BLaER1 treated with 17β-estradiol and CSF1 and Interleukin-3, amounts not matched to agents 10 nM and 100 nM (cell line): ENCODE data around the gene PIK3AP1.

Source experiments
- H3K27ac ChIP-seq, 11 experiments: shearing (Covaris generic); formaldehyde crosslinking; 2 replicates each; pipeline ENCODE4 v1.8.1; 2022
- H3K27me3 ChIP-seq, 11 experiments: shearing (Covaris generic); formaldehyde crosslinking; 2 replicates each; pipeline ENCODE4 v1.8.1; 2022
- H3K36me3 ChIP-seq, 11 experiments: shearing (Covaris generic); formaldehyde crosslinking; 2 replicates each; pipeline ENCODE4 v1.8.1; 2022
- H3K4me1 ChIP-seq, 10 experiments: shearing (Covaris generic); formaldehyde crosslinking; 2 replicates each; pipeline ENCODE4 v1.8.1; 2022
- H3K4me2 ChIP-seq, 11 experiments: shearing (Covaris generic); formaldehyde crosslinking; 2 replicates each; pipeline ENCODE4 v1.8.1; 2022
- H3K4me3 ChIP-seq, 10 experiments: shearing (Covaris generic); formaldehyde crosslinking; 2 replicates each; pipeline ENCODE4 v1.8.1; 2022
- H3K9ac ChIP-seq, 11 experiments: shearing (Covaris generic); formaldehyde crosslinking; 2 replicates each; pipeline ENCODE4 v1.8.1; 2022
- H3K9me3 ChIP-seq, 11 experiments: shearing (Covaris generic); formaldehyde crosslinking; replicated peaks in 1 of 11; 2 replicates each; pipeline ENCODE4 v1.8.1; 2022
- H4K20me1 ChIP-seq, 11 experiments: shearing (Covaris generic); formaldehyde crosslinking; 2 replicates each; pipeline ENCODE4 v1.8.1; 2022
- Cebpa-rat ChIP-seq, 11 experiments: shearing (Covaris generic); IDR thresholded peaks; 2 replicates each; pipeline ENCODE4 v1.8.1; 2022

Gene PIK3AP1

GRCh38 chr10:96708996-96709395 lies 11.3 kb downstream of the PIK3AP1 start:
- no peaks in the 10 kb centered on the region for H3K9me3 ChIP-seq
- H3K36me3 ChIP-seq: peaks cover 86 to 100% (median 97%) of the 10 kb centered on the region in 11 experiments
- H3K27me3 ChIP-seq: no peaks in the 10 kb centered on the region
- peak overlapping the region in 7 of 11 experiments; percentile 8 to 88 (median 77); a peak in 11 of 22 replicates for H3K27ac ChIP-seq
- peaks cover 15 to 100% (median 100%) of the 10 kb centered on the region in 11 experiments; a peak in 21 of 22 replicates for H4K20me1 ChIP-seq
- H3K9ac ChIP-seq: peak overlapping the region in 6 of 11 experiments; percentile 16 to 82 (median 63); a peak in 10 of 22 replicates
- peaks cover 80 to 100% (median 96%) of the 10 kb centered on the region in 10 experiments for H3K4me1 ChIP-seq
- peak overlapping the region in 4 of 10 experiments; percentile 19 to 42 (median 30); a peak in 5 of 20 replicates for H3K4me3 ChIP-seq
- H3K4me2 ChIP-seq: peak overlapping the region in 10 of 11 experiments; percentile 8 to 98 (median 86); a peak in 17 of 22 replicates
- no peak for TF ChIP-seq Cebpa-rat (IDR thresholded peaks at IDR 0.05)

GRCh38 chr10:96708456-96708855 lies 11.9 kb downstream of the PIK3AP1 start:
- Histone ChIP-seq H3K4me1 (peaks cover 80 to 100% (median 96%) of the 10 kb centered on the region in 10 experiments), H3K9me3 (no peaks in the 10 kb centered on the region), H3K4me3 (peak overlapping the region in 4 of 10 experiments; percentile 19 to 42 (median 30); a peak in 5 of 20 replicates), H3K27ac (peak overlapping the region in 7 of 11 experiments; percentile 8 to 88 (median 77); a peak in 11 of 22 replicates), H3K9ac (peak overlapping the region in 5 of 11 experiments; percentile 38 to 82 (median 68); a peak in 8 of 22 replicates), H4K20me1 (peaks cover 20 to 100% (median 100%) of the 10 kb centered on the region in 11 experiments; a peak in 21 of 22 replicates), H3K27me3 (no peaks in the 10 kb centered on the region), H3K36me3 (peaks cover 83 to 100% (median 95%) of the 10 kb centered on the region in 11 experiments), H3K4me2 (peak overlapping the region in 10 of 11 experiments; percentile 8 to 98 (median 86); a peak in 17 of 22 replicates)
- no peak; a peak in 1 of 22 replicates for TF ChIP-seq Cebpa-rat (IDR thresholded peaks at IDR 0.05)

GRCh38 chr10:96706331-96706853 lies 13.9 kb downstream of the PIK3AP1 start:
- H3K27me3 ChIP-seq: no peaks in the 10 kb centered on the region
- peak overlapping the region in 2 of 10 experiments; percentile 13 to 38; a peak in 4 of 20 replicates for H3K4me3 ChIP-seq
- H3K9ac ChIP-seq: peak overlapping the region in 5 of 11 experiments; percentile 21 to 75 (median 34); a peak in 7 of 22 replicates
- peaks cover 85 to 100% (median 98%) of the 10 kb centered on the region in 10 experiments for H3K4me1 ChIP-seq
- H4K20me1 ChIP-seq: peaks cover 30 to 100% (median 100%) of the 10 kb centered on the region in 11 experiments; a peak in 21 of 22 replicates
- H3K4me2 ChIP-seq: peak overlapping the region; percentile 79 to 98 (median 89); a peak in 21 of 22 replicates
- peaks cover 75 to 98% (median 94%) of the 10 kb centered on the region in 11 experiments for H3K36me3 ChIP-seq
- TF ChIP-seq Cebpa-rat (IDR thresholded peaks at IDR 0.05): no peak
- H3K27ac ChIP-seq: peak overlapping the region in 9 of 11 experiments; percentile 13 to 82 (median 41); a peak in 14 of 22 replicates
- H3K9me3 ChIP-seq: no peaks in the 10 kb centered on the region

- Histone ChIP-seq H3K9me3 (no peaks in the 10 kb centered on the region), H4K20me1 (peaks cover 40 to 100% (median 98%) of the 10 kb centered on the region in 11 experiments), H3K4me1 (peaks cover 91 to 100% (median 99%) of the 10 kb centered on the region in 10 experiments), H3K36me3 (peaks cover 70 to 97% (median 91%) of the 10 kb centered on the region in 11 experiments), H3K4me2 (peak overlapping the region; percentile 79 to 98 (median 89); a peak in 21 of 22 replicates), H3K27ac (peak overlapping the region in 2 of 11 experiments; percentile 22 to 32; a peak in 3 of 22 replicates), H3K27me3 (no peaks in the 10 kb centered on the region), H3K4me3 (peak overlapping the region in 2 of 10 experiments; percentile 14 to 38; a peak in 3 of 20 replicates), H3K9ac (peak overlapping the region in 2 of 11 experiments; percentile 1 to 35; a peak in 3 of 22 replicates)
- TF ChIP-seq Cebpa-rat (IDR thresholded peaks at IDR 0.05): no peak
Observed at GRCh38 chr10:96705134-96705533, 15.2 kb downstream of the PIK3AP1 start.

GRCh38 chr10:96704563-96704962 lies 15.8 kb downstream of the PIK3AP1 start:
- Histone ChIP-seq H3K4me2 (peak overlapping the region; percentile 79 to 98 (median 89)), H3K4me1 (peaks cover 92 to 100% (median 100%) of the 10 kb centered on the region in 10 experiments)

GRCh38 chr10:96703358-96703757 lies 17.0 kb downstream of the PIK3AP1 start:
- Histone ChIP-seq H3K27ac (peak overlapping the region; percentile 3 to 79 (median 46); a peak in 17 of 22 replicates), H3K9me3 (no peaks in the 10 kb centered on the region), H3K27me3 (no peaks in the 10 kb centered on the region), H3K4me1 (peaks cover 94 to 100% (median 99%) of the 10 kb centered on the region in 10 experiments), H3K36me3 (peaks cover 68 to 95% (median 90%) of the 10 kb centered on the region in 11 experiments), H4K20me1 (peaks cover 27 to 100% (median 96%) of the 10 kb centered on the region in 11 experiments), H3K4me2 (peak overlapping the region; percentile 79 to 98 (median 89)), H3K9ac (peak overlapping the region; percentile 39 to 68 (median 55); a peak in 12 of 22 replicates), H3K4me3 (peak overlapping the region in 9 of 10 experiments; percentile 23 to 49 (median 37); a peak in 14 of 20 replicates)
- TF ChIP-seq Cebpa-rat (IDR thresholded peaks at IDR 0.05): no peak

More at GRCh38 chr10:96704563-96704962, 15.8 kb downstream of the PIK3AP1 start:
- no peak for TF ChIP-seq Cebpa-rat (IDR thresholded peaks at IDR 0.05)
- Histone ChIP-seq H3K4me3 (peak overlapping the region in 3 of 10 experiments; percentile 14 to 39 (median 23); a peak in 1 of 20 replicates), H3K36me3 (peaks cover 69 to 97% (median 91%) of the 10 kb centered on the region in 11 experiments), H3K27me3 (no peaks in the 10 kb centered on the region), H4K20me1 (peaks cover 34 to 100% (median 98%) of the 10 kb centered on the region in 11 experiments), H3K9ac (peak overlapping the region in 6 of 11 experiments; percentile 6 to 68 (median 26); a peak in 3 of 22 replicates), H3K9me3 (no peaks in the 10 kb centered on the region), H3K27ac (peak overlapping the region in 4 of 11 experiments; percentile 33 to 78 (median 42); a peak in 8 of 22 replicates)

- Histone ChIP-seq H3K27ac (peak overlapping the region; percentile 47 to 80 (median 73)), H3K27me3 (no peaks in the 10 kb centered on the region), H3K9ac (peak overlapping the region; percentile 55 to 74 (median 72); a peak in 20 of 22 replicates), H3K4me3 (peak overlapping the region; percentile 9 to 61 (median 40); a peak in 17 of 20 replicates), H3K4me2 (peak overlapping the region; percentile 79 to 98 (median 89)), H3K9me3 (no peaks in the 10 kb centered on the region), H3K4me1 (peaks cover 95 to 100% (median 99%) of the 10 kb centered on the region in 10 experiments), H4K20me1 (peaks cover 27 to 100% (median 95%) of the 10 kb centered on the region in 11 experiments), H3K36me3 (peaks cover 65 to 94% (median 90%) of the 10 kb centered on the region in 11 experiments)
- TF ChIP-seq Cebpa-rat (IDR thresholded peaks at IDR 0.05): no peak
Observed at GRCh38 chr10:96701265-96701664, 19.0 kb downstream of the PIK3AP1 start.

GRCh38 chr10:96700374-96701099 lies 19.8 kb downstream of the PIK3AP1 start:
- Histone ChIP-seq H3K9me3 (no peaks in the 10 kb centered on the region), H3K27ac (peak overlapping the region; percentile 47 to 80 (median 73)), H3K27me3 (no peaks in the 10 kb centered on the region), H3K4me1 (peaks cover 95 to 100% (median 99%) of the 10 kb centered on the region in 10 experiments), H3K36me3 (peaks cover 58 to 94% (median 88%) of the 10 kb centered on the region in 11 experiments), H3K4me2 (peak overlapping the region; percentile 79 to 98 (median 89)), H3K4me3 (peak overlapping the region; percentile 9 to 61 (median 40); a peak in 18 of 20 replicates), H3K9ac (peak overlapping the region; percentile 55 to 74 (median 72)), H4K20me1 (peaks cover 25 to 100% (median 97%) of the 10 kb centered on the region in 11 experiments)
- no peak for TF ChIP-seq Cebpa-rat (IDR thresholded peaks at IDR 0.05)
